HEK293 (cell line): ENCODE results near the gene TAOK3.

Experiments
- CTCF ChIP-seq: fragments of 450-650 bp; formaldehyde crosslinking; IDR thresholded peaks from 2 replicates; pipeline ENCODE4 v1.5.1; 2016; ENCODE audit warnings: missing biosample characterization, missing genetic modification characterization
- KLF9 ChIP-seq: fragments of 450-650 bp; formaldehyde crosslinking; IDR thresholded peaks from 2 replicates; pipeline ENCODE4 v1.5.1; 2016; ENCODE audit warnings: missing biosample characterization, missing genetic modification characterization, low read depth
- REST ChIP-seq: fragments of 450-650 bp; formaldehyde crosslinking; IDR thresholded peaks from 2 replicates; pipeline ENCODE4 v1.5.1; 2016; ENCODE audit warnings: missing biosample characterization, missing genetic modification characterization
- SALL2 ChIP-seq: fragments of 450-650 bp; formaldehyde crosslinking; IDR thresholded peaks from 2 replicates; pipeline ENCODE4 v1.5.0; 2017; ENCODE audit warnings: missing biosample characterization, mild to moderate bottlenecking, missing genetic modification characterization, borderline replicate concordance
- ZFP3 ChIP-seq: fragments of 450-650 bp; formaldehyde crosslinking; IDR thresholded peaks from 2 replicates; pipeline ENCODE4 v1.5.1; 2016; ENCODE audit warnings: low read depth, missing biosample characterization, missing genetic modification characterization
- ZNF211 ChIP-seq: fragments of 450-650 bp; formaldehyde crosslinking; IDR thresholded peaks from 2 replicates; pipeline ENCODE4 v1.5.1; 2016; ENCODE audit warnings: low read depth, missing biosample characterization, missing genetic modification characterization
- ZNF24 ChIP-seq: fragments of 450-650 bp; formaldehyde crosslinking; IDR thresholded peaks from 2 replicates; pipeline ENCODE4 v1.5.1; 2016; ENCODE audit warnings: missing biosample characterization, missing genetic modification characterization
- ZNF274 ChIP-seq, 2 experiments: fragments of 200-500 bp in 1 of 2; fragments of 450-650 bp in 1 of 2; sonication (Bioruptor generic) in 1 of 2; formaldehyde crosslinking in 1 of 2; IDR thresholded peaks; 2 replicates each; pipeline versions ENCODE4 v1.5.1 to v1.6.1; 2014 to 2016; ENCODE audit warnings: borderline replicate concordance in 1 of 2, inconsistent platforms in 1 of 2, low read length in 1 of 2, missing biosample characterization in 1 of 2, missing genetic modification characterization in 1 of 2
- ZNF324 ChIP-seq: fragments of 450-650 bp; formaldehyde crosslinking; IDR thresholded peaks from 2 replicates; pipeline ENCODE4 v1.5.1; 2016; ENCODE audit warnings: missing biosample characterization, missing genetic modification characterization
- ZNF529 ChIP-seq: fragments of 450-650 bp; formaldehyde crosslinking; IDR thresholded peaks from 2 replicates; pipeline ENCODE4 v1.5.1; 2017; ENCODE audit warnings: missing genetic modification characterization, missing biosample characterization; ENCODE audit not compliant: insufficient replicate concordance
- ZNF560 ChIP-seq: fragments of 450-650 bp; formaldehyde crosslinking; IDR thresholded peaks from 2 replicates; pipeline ENCODE4 v1.5.1; 2017; ENCODE audit warnings: missing biosample characterization, missing genetic modification characterization, borderline replicate concordance
- ZNF639 ChIP-seq: fragments of 450-650 bp; formaldehyde crosslinking; IDR thresholded peaks from 2 replicates; pipeline ENCODE4 v1.5.1; 2016; ENCODE audit warnings: missing biosample characterization, missing genetic modification characterization
- ZNF785 ChIP-seq: fragments of 450-650 bp; formaldehyde crosslinking; IDR thresholded peaks from 2 replicates; pipeline ENCODE4 v1.5.1; 2016; ENCODE audit warnings: missing biosample characterization, missing genetic modification characterization
- ZSCAN18 ChIP-seq: fragments of 450-650 bp; formaldehyde crosslinking; IDR thresholded peaks from 2 replicates; pipeline ENCODE4 v1.5.1; 2016; ENCODE audit warnings: missing biosample characterization, missing genetic modification characterization

- no peak for TF ChIP-seq ZNF274 (IDR thresholded peaks at IDR 0.05; ENCODE audit: low read length)
- no peak for TF ChIP-seq ZNF274 (tag by site-specific recombination; IDR thresholded peaks at IDR 0.05; ENCODE audit: borderline replicate concordance)
- TF ChIP-seq REST (tag by site-specific recombination) = no peak
- no peak for TF ChIP-seq ZNF24 (tag by site-specific recombination)
- no peak for TF ChIP-seq ZSCAN18 (tag by site-specific recombination)
- TF ChIP-seq KLF9 (tag by site-specific recombination) = no peak
- TF ChIP-seq ZNF529 (tag by site-specific recombination) = no peak
- no peak for TF ChIP-seq ZFP3
- TF ChIP-seq SALL2 (tag by site-specific recombination) = no peak
- TF ChIP-seq CTCF (tag by site-specific recombination) = no peak
- no peak for TF ChIP-seq ZNF560 (tag by site-specific recombination)
- no peak for TF ChIP-seq ZNF785 (tag by site-specific recombination)
- TF ChIP-seq ZNF324 (tag by site-specific recombination) = no peak
- TF ChIP-seq ZNF639 = no peak
- no peak for TF ChIP-seq ZNF211 (tag by site-specific recombination)
Observed at GRCh38 chr12:118359541-118359915, 13.2 kb downstream of the TAOK3 start.
